HG02870 (cell line): ENCODE data around the gene IPCEF1.
"Not testable (repeated sequence)": the region's sequence is repeated elsewhere in the genome, so short reads cannot be mapped to it uniquely, and the experiment has no call there.

Source experiments
- ATAC-seq: cut with Tn5 transposase; IDR thresholded peaks from one replicate; pipeline ENCODE4 v1.9.1; 2021; ENCODE audit warnings: mild to moderate bottlenecking, moderate library complexity; ENCODE audit not compliant: unreplicated experiment

The IPCEF1 gene

GRCh38 chr6:154341336-154341735 lies 15.3 kb downstream of the IPCEF1 start:
- no peak for ATAC-seq

GRCh38 chr6:154337406-154338005 lies 19.1 kb downstream of the IPCEF1 start:
- ATAC-seq = no peak

- ATAC-seq = peak; percentile 68
Measured at GRCh38 chr6:154334147-154334546, 22.5 kb downstream of the IPCEF1 start.

DNA sequence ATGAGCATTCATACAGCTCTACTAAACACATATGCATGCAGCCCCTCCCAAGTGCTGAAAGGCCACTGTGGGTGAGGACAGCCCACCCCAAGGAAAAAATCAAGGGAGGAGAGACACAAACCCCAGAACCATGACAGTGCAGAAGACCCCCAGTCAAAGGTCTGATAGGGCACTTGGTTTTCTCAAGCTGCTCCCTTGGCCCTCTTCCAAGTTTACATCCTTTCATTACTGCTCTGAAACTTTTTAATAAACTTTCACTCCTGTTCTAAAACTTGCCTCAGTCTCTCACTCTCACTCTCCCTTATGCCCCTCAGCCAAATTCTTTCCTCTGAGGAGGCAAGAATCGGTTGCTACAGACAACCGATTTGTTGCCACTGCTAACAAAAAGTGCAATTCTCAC lies 24.9 kb downstream of the IPCEF1 start:
- no peak for ATAC-seq

DNA sequence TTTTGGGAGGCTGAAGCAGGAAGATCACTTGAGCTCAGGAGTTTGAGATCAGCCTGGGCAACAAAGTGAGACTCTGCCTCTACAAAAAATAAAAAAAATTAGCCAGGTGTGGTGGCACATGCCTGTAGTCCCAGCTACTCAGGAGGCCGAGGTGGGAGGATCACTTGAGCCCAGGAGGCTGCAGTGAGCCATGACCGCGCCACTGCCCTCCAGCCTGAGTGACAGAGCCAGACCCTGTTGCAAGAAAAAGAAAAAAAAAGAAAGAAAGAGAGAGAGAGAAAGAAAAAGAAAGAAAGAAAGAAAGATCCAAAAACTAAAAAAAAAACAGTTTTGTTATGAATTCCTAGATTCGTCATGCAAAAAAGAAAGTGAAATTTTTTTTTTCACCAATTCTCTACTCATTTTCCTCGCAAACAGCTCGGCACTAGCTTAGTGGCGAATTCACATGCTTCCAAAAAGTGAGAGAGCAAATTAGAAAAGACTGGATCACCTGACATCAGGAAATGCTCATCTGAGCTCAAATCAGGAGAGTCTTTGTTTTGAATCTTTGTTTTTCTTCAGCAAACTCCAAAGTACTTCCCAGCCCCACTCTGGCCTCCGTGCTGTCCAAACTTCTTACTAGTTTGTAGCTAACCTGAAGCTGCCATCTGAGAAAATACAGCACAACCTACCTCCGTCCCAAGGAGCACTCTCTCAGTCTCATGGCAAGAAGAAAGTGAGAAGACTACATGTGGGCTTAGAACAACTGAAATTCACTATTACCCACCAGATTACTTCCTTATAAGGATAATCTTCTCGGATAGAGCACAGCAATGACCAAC lies 27.0 kb downstream of the IPCEF1 start:
- no peak for ATAC-seq

DNA sequence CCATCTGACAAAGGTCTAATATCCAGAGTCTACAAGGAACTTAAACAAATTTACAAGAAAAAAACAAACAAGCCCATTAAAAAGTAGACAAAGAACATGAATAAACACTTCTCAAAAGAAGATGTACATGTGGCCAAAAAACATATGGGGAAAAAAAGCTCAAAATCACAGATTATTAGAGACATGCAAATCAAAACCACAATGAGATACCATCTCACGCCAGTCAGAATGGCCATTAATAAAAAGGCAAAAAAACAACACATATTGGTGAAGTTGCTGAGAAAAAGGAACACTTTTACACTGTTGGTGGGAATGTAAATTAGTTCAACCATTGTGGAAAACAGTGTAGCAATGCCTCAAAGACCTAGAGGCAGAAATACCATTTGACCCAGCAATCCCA lies 29.3 kb downstream of the IPCEF1 start:
- ATAC-seq = not testable (repeated sequence)

DNA sequence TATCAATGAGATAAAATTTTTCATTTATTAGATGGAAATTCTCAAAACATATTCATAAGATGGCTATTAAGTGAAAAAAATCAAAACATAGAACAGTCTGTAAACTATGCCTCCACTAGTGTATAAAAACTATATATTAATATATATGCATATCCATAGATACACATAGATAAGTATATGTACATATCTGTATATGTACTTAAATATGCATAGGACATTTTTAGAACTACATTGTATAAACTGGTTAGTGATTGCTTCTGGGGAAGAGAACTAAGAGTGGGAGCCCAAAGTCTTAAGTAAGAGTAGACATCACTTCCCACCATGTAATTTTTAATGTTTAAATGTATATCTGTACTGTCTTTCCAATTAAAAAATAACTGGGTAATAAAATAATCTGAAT lies 31.5 kb downstream of the IPCEF1 start:
- ATAC-seq = no peak

GRCh38 chr6:154320181-154320580 lies 36.4 kb downstream of the IPCEF1 start:
- no peak for ATAC-seq

GRCh38 chr6:154319231-154319858 lies 37.3 kb downstream of the IPCEF1 start:
- no peak for ATAC-seq

DNA sequence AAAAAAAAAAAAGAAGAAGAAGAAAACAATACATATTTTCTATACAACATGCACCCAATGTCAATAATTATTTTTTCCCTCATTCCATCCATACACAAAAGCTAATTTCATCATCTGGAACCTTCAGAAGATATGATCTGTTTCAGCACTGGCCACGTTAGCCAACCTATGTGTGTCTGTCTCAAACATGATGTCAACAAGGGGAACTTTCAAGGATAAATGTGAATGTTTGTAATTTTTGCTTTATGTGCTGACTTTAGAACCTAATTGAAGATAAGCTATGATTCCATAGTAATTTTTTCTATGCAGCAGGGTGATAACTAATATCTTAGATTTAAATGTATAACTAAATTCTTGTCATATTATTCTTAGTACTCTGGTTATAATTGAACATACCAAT lies 37.9 kb downstream of the IPCEF1 start:
- no peak for ATAC-seq

GRCh38 chr6:154316131-154316530 lies 40.5 kb downstream of the IPCEF1 start:
- no peak for ATAC-seq

DNA sequence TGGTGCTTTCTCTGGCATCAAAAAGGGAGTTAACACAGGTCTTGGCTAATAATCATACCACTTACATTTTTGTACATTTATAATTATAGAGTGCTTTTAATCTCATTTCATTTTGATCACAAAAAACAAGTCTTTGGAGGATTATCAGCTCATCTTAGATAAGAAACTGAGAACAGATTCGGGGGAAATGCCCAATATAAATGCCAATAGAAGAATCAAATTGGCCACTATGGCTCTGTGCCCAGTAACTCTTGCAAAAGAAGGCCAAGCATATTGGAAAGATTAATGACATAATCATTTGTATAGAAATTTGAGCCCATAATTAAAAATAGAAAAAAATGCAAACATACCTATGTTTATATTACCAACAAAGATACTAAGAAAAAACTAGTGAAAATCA lies 42.5 kb downstream of the IPCEF1 start:
- no peak for ATAC-seq

GRCh38 chr6:154308986-154309385 lies 47.6 kb downstream of the IPCEF1 start:
- no peak for ATAC-seq

DNA sequence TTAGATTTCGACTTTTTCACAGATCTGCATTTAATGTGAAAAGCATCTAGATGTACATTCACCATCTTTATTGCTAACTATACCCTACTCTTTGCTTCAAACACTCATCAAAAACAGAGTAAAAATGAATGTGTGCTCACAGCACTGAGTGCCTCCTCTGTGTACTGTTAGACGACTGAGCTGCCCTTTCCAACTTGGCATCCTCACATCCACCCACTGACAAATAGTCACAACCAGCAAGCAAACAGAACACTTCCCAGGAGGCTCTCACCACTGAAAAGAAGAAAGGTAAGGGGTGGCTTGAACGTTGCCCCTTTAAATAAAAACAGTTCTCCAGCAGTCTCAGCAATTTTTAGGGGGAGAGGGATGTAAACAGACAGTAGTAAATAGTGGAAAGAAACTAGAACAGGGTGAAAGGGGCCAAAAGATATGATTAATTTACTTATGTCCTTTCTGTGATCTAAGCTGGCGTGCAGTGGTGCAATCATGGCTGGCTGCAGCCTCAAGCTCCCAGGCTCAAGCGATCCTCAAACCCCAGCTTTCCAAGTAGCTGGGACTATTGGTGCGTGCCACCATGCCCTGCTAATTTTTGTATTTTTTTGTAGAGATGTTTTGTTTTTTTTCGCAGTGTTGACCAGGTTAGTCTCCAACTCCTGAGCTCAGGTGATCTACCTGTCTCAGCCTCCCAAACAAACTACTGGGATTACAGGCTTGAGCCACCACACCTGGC lies 48.7 kb downstream of the IPCEF1 start:
- no peak for ATAC-seq

GRCh38 chr6:154307147-154307546 lies 49.5 kb downstream of the IPCEF1 start:
- not testable (repeated sequence) for ATAC-seq

DNA sequence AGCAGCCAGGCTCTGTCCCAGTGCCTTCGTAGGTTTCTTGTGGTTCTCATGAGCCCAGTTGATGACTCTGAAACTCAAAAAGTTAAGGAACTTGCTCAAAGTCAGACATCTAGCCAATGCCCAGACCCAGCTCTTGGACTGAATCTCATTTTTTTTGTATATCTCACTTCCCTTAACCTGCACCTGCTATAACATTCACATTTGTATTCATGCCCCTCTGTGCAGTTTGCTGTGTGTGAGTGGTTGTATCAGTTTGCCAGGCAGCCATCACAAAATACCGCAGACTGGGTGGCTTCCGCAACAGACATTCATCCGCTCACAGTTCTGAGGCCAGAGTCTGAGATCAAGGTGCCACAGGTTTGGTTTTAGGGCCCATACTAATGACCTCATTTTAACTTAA lies 49.9 kb downstream of the IPCEF1 start:
- ATAC-seq = peak; percentile 48

- ATAC-seq = no peak
Measured at GRCh38 chr6:154304191-154304590, 52.4 kb downstream of the IPCEF1 start.

GRCh38 chr6:154303642-154304041 lies 53.0 kb downstream of the IPCEF1 start:
- not testable (repeated sequence) for ATAC-seq

- ATAC-seq = peak; percentile 93
Measured at GRCh38 chr6:154301839-154302752, 54.5 kb downstream of the IPCEF1 start.

GRCh38 chr6:154301086-154301625 lies 55.4 kb downstream of the IPCEF1 start:
- ATAC-seq = no peak
